G401 (cell line): ENCODE data around the gene GPR108. TPM values are rescaled to one million over a fixed set of nuclear protein-coding genes. Genes with fewer than 3 reads are reported as not detected.
"Not testable (repeated sequence)": the region's sequence is repeated elsewhere in the genome, so short reads cannot be mapped to it uniquely, and the experiment has no call there.

ENCODE experiments used
- DNase-seq: peaks from one replicate; pipeline ENCODE4 v3.0.0-alpha.2; 2015; ENCODE audit warnings: low spot score
- in situ Hi-C: cut with HindIII; loops from 2 replicates; pipeline ENCODE4 v1.10.0; 2016; ENCODE audit warnings: low sequenced_read_pairs, mixed read lengths
- total RNA-seq: library from RNA; depleted of rRNA; stranded (reverse); fragments of >200 nt; shearing (Covaris generic); gene quantifications from 2 replicates; pipeline ENCODE4 v1.2.3, GENCODE V29; 2014

GPR108 gene
- total RNA-seq, 1 experiment from 2014 or later: 34.7 TPM

DNA sequence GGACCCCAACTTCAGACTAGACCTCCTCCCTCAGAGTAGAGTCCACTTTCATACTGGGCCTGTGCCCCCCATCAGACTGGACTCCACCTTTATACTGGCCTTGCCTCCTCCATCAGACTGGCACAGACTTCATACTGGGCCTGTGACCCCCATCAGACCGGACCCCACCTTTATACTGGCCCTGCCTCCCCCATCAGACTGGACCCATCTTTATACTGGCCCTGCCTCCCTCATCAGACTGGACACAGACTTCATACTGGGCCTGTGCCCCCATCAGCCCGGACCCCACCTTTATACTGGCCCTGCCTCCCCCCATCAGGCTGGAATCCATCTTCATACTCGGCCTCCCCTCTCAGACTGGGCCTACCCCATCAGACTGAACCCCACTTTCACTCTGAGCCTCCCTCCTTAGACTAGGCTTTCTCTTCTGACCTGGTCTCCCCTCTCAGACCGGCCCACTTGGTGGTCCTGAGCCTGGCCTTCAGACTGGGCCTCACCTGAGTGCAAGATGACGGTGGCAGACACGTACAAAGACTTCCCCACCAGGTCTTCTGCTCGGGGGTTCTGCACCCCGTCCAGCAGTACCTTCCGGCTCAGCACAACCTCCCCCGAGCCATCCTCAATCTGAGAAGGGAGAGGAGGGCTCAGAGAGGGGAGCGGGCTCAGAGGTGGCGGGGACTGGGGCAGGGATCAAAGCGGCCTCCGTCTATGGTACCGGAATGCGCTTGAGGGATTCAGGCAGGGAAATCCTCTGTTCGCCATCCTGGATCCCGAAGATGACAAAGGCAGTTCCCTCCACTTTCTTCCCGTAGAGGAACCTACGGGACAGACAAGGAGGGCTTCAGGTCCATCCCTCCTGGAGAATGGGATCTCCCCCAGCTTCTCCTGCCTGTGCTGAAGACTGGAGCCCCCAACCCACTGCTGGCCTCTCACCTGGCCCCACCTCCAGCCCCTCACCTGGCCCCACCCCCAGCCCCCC is 24.4 kb downstream of the GPR108 start:
- no peak for DNase-seq
- in situ Hi-C loops: no loop called here

DNA sequence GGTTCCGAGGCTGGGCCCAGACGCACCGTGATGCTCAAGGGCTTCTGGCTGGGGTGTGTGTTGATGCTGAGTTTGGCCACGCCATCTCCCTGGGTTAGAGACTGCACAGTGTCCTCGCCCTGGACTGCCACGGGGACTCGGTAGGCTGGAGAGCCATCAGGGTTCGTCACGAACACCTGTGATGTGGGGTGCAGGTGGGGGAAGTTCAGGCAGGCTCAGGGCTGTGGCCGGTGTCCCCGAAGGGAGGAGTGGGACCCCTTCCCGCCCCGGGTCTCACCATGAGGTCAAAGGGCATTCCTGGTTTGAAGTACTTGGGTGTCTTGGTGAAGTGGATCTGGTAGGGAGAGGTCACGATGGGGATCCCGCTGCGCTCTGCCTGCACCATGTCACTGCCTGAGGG is 25.1 kb downstream of the GPR108 start:
- in situ Hi-C loops: no loop called here
- DNase-seq: no peak

DNA sequence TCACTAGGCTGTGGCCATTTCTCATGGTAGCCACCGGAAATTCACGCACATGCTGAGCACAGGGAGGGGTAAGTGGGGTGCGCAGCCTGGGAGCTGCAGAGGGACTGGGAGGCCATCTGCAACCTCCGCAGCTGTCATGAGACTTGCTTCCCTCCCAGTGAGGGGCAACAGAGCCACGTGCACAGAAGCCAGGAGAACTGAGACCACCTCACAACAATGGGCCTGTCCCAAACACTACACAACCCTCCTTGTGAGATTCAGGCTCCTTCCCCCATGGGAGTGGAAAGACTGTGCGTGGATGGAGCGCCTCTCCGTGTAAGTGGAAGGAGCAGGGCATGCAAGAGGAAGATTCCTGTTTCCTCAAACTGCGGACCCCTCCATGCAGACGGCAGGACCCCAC is 25.8 kb downstream of the GPR108 start:
- in situ Hi-C loops: no loop called here

DNA sequence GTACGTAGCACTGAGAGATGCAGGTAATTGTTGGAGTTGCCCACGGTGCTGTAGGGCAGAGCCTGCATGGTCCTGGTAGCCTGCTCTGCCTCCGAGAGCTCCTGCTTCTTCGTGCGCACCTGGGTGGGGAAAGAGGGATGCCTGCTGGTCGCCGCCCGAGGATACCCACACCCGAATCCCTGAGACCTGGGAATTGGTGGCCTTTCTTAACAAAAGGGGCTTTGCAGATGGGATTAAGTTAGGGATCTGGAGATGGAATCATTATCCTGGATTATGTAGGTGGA is 26.4 kb downstream of the GPR108 start:
- in situ Hi-C loops: no loop called here
- DNase-seq: no peak

More for the DNA sequence above, 25.8 kb downstream of the GPR108 start:
- DNase-seq: no peak

DNA sequence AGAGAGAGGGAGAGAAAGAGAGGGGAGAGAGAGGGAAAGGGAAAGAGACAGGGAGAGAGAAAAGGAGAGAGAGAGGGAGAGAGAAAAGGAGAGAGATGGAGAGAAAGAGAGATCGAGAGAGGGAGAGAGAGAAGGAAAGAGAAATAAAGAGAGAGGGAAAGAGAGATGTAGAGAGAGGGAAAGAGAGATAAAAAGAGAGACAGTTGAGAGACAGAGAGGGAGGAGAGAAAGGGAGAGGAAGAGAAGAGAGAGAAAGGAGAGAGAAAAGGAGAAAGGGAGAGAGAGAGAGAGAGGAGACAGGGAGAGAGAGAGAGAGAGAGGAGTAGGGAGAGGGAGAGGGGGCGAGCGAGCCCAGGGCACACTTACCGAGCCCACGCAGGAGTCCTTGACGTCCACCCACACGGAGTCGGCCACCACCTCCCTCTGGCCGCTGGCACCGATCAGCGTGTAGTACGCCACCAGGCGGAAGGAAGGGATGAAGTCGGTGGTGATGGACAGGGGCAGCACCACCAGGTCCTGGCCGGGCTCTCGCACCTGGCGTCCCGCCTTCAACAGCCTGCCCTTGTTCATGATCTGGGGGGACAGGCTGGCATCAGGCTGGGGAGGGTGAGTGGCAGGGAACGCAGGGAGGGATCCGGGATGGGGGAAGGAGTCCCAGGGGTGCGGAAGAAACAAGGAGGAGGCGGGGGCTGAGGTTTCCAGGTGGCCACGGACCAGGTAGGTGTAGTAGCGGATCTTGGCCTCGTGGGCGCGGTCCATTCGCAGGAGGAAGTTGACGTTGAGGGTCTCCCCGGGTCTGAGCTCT is 26.9 kb downstream of the GPR108 start:
- in situ Hi-C loops: no loop called here

DNA sequence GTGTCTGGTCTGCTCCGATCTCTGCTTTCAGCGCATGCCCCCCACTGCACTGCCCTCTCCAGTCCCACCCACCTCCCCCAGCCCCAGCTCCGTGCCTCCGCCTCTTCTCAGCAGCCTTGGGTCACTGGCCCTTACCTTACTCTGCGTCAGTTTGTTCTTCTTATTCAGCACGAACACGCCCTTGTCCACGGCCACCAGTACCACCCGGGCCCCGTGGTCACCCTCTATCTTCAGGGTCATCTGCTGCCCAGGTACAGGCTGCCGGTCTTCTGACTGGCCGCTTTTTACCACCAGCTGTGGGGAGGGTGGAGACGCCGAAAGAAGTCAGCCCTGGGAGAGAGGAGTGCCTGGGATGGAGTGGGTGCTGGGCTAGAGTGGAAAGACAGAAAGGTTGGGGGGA is 27.8 kb downstream of the GPR108 start:
- in situ Hi-C loops: no loop called here

More for the DNA sequence above, 26.9 kb downstream of the GPR108 start:
- DNase-seq: no peak

DNA sequence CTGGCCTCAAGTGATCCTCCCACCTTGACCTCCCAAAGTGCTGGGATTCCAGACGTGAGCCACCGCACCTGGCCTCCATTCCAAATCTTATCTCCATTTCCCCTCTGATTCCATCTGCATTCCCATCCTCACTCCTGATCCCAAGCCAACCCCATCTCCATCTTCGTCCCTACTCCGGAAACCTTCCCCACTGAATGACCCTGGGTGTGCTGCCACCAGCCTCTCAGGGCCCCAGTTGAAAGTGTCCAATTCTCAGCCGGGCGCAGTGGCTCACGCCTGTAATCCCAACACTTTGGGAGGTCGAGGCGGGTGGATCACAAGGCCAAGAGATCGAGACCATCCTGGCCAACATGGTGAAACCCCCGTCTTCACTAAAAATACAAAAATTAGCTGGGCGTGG is 28.5 kb downstream of the GPR108 start:
- DNase-seq, in situ Hi-C loops: not testable (repeated sequence)

More for the DNA sequence above, 27.8 kb downstream of the GPR108 start:
- no peak for DNase-seq

DNA sequence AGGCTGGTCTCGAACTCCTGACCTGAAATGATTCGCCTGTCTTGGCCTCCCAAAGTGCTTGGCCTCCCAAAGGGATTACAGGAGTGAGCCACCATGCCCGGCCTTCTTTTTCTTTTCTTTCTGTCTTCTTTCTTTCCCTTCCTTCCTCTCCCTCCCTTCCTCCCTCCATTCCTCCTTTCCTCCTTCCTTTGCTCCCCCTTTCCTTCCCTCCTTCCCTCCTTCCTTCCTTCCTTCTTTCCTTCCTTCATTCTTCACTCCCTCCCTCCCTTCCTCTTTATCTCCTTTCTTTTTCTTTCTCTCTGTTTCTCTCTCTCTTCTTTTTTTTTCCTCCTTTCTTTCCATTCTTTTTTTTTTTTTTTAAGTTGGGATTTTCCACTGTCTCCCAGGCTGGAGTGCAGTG is 29.0 kb downstream of the GPR108 start:
- in situ Hi-C loops: no loop called here

DNA sequence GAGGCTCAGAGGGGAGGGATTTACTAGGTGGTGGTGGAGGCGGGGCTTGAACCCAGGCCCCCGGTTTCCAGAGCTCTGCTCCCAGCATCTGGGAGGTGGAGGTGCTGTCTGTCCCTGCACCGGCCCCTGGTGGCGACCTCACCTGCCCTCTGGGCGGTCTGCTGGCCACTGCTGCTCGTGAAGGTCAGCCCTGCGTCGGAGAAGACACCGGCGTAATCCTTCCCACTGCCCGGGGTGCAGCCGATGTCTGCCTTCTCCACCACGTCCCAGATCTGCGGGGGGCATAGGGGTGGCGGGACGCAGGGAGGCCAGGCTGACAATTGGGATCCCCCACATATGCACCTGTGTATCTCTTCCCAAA is 29.7 kb downstream of the GPR108 start:
- no peak for DNase-seq
- in situ Hi-C loops: no loop called here

More for the DNA sequence above, 29.0 kb downstream of the GPR108 start:
- DNase-seq: no peak

DNA sequence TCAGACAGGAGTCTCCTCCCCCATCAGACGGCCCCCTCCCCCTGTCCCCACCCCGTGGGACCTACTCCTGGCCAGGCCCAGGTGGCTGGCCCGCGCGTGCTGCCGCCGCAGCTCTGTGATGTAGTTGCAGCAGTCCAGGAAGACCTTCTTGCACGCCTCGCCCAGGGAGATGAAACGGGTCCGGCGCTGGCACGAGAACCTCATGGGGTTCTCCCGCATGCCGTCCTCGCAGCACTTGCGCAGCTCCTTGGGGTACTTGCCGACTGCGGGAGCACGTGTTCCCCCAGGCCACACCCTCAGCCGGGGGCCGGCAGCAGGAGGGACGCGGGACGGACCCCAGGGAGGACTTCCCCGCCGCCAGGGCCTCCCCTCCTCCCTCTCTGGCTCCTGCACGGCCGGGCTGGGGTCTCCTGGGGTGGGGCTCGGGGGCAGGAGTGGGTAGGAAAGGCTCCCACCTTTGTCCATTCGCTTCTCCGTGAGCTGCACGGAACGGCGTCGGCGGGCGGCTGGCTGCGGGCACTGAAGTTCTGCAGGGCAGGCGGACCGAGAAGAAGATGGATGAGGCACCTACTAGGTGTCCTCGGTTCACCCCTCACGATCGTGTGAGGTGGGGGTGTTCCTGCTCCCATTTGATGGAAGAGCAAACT is 30.2 kb downstream of the GPR108 start:
- in situ Hi-C loops: no loop called here
- no peak for DNase-seq

DNA sequence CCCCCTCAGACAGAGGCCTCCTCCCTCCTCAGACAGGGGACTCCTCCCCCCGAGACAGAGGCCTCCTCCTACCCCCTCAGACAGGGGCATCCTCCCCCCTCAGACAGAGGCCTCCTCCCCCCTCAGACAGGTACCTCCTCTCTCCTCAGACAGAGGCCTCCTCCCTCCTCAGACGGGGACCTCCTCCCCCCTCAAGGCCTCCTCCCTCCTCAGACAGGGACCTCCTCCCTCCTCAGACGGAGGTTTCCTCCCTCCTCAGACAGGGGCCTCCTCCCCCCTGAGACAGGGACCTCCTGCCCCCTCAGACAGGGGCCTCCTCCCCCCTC is 30.8 kb downstream of the GPR108 start:
- in situ Hi-C loops: no loop called here

DNA sequence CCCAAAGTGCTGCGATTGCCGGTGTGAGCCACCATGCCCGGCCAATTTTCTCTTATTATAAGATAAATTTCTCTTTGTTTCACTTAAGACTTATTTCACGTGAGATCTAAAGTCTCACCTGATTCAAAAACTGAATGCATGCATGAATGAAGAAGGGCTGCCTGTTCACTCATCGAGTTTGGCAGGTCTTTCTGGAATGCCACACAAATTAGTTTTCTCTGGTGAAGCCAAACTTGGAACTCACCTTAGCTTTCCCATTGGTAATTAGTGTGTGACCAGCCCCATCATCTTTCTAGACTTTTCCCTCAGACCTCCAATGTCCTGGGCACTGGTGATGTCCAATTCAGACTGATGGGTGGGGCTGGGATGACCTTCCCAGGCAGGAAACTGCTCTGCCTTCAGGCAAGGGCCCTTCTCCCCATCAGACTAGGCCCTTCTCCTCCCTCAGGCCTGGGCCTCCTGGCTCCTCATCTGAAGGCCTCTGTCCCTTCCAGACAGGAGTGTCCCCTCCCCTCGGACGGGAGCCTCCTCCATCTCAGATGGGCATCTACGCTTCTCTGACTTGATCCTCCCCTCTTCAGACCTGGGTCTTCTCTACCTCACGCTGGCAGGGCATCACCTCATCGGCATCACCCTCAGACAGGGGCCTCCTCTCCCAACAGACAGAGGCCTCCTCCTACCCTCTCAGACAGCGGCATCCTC is 31.3 kb downstream of the GPR108 start:
- no peak for DNase-seq
- in situ Hi-C loops: no loop called here

More for the DNA sequence above, 30.8 kb downstream of the GPR108 start:
- DNase-seq: no peak

DNA sequence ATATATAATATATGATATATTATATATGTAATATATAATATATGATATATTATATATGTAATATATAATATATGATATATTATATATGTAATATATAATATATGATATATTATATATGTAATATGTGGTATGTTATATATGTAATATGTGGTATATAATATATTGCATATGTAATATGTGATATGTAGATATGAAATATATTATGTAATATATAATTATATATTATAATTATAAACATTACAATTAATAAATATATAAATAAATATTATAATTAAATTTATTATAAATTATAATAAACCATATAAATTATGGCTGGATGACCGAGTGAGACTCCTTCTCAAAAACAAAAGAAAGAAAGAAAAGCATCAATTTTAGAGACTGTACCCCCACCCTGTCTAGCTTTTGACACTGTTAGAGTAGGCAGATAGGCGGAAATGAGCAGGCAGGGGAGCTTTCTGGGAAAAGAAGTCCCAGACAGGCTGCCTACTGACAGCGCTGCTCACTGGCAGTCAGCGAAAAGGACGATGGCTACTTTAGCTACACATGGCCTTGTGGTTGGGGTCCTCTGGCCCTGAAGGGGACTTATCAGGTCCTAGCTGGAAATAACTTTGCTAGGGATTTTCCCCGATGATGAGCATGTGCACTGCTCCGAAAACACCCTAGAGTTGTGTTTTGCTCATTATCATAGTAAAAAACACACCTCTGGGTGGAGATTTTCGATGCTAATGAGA is 36.6 kb downstream of the GPR108 start:
- in situ Hi-C loops: no loop called here
- no peak for DNase-seq

DNA sequence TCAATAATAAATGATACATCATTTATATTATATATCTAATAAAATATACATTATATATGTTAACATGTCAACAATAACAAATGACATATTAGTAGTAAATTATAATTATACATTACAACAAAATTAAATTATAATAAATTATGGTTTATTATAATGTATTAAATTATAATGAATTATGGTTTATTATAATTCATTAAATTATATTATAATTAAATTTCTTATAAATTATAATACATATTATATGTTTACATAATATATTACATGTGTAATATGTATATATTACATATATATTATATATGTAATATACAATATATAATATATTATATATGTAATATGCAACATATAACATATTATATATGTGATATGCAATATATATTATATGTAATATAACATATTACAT is 37.4 kb downstream of the GPR108 start:
- in situ Hi-C loops: no loop called here
- no peak for DNase-seq

DNA sequence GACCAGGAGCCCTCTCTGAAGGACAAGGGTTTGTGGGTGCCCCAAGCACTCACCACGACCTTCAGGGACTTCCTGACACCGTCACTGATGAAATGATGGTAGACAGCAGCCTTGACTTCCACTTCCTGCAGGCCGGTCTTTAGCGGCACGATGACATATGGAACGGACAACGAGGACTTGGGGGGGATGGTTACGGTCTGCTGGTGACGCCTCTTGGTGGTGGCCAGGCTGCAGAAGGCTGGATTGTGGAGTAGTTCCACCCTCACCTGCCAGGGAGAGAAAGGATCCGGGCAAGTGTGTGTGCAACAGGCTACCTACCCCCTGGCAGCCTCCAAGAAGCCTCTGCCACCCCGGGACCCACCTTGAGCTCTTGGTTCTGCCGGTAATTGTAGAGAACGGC is 40.1 kb downstream of the GPR108 start:
- no peak for DNase-seq
- in situ Hi-C loops: no loop called here

DNA sequence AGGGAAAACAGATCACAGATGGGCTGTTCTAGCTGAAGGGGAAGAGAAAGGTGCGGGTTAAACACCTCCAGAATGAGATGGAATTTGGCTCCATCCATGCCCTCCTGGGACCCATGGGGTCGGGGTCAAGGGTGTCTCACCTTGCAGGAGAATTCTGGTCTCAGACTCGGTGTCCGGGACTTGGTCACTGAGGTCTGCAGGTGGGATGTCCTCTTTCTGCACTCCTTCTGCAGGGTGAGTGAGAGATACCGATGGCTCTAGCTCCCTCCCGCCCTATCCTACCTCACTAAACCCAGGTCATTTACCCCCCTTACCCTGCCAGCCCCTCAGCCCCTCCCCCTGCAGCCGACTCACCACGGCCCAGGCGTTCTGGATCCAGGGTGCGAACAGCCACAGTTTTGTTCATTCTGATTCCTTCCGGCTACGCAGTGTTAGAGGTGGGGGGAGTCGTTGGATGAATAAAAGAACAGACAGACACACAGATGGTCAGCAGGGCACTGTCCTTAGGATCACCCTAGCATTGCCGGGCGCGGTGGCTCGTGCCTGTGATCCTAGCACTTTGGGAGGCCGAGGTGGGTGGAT is 41.0 kb downstream of the GPR108 start:
- in situ Hi-C loops: no loop called here
- no peak for DNase-seq

DNA sequence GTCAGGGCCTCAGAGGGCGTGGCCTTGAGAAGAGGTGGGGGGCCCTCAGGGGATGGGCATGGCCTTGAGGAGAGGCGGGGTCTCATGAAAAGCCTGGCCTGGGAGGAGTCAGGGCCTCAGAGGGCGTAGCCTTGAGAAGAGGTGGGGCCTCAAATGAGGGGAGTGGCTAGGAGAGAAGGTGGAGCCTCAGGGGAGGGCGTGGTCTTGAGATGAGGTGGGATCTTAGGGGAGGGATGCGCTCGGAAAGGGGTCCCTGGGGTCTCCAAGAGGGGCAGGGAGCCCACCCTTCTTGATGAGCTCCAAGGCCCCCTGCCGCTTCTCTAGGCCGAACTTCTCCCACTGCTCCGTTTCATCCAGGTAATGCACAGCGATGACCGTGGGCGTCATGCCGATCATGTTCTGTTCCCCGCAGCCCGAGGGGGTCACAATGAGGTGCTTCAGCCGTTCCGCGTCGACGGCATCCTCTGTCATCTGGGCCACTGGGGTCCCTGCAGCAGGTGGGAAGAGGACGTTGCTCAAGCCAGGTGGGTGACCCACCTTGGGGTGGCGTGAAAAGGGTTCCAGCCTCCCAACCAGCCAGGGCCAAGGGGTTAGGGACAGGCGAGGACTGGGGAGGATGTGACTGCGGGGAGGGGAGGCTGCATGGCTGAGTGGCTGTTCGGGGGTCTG is 43.1 kb downstream of the GPR108 start:
- DNase-seq: no peak
- in situ Hi-C loops: no loop called here

DNA sequence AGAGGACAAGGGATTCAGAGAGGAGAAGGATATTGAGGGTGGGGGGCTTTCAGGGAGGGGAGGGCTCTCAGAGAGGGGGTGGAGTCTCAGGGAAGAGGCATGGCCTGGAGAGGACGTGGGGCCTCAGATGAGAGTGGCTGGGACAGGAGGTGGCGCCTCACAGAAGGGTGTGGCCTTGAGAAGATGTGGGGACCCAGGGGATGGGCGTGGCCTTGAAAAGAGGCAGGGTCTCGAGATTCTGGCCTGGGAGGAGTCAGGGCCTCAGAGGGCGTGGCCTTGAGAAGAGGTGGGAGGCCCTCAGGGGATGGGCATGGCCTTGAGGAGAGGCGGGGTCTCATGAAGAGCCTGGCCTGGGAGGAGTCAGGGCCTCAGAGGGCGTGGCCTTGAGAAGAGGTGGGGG is 43.7 kb downstream of the GPR108 start:
- in situ Hi-C loops: no loop called here
- no peak for DNase-seq
